ENCODE results near the gene PIM2.

PIM2 gene

GRCh38 chrX:48918643-48919340, at the start of gene PIM2:
Gene PIM2 (minus strand): TSS chrX:48919024. CDS start chrX:48918834, 190 bp downstream.
- Mint-ChIP-seq H3K9me3 (no peaks in the 10 kb centered on the region), H3K27ac (ENCODE audit: low read depth) (peak within 1 kb of the TSS; percentile 97), H3K4me1 (peaks cover 23% of the 10 kb centered on the region), H3K27me3 (no peaks in the 10 kb centered on the region), H3K4me3 (peak within 1 kb of the TSS; percentile 90), H3K36me3 (ENCODE audit: insufficient read depth) (peaks cover 67% of the 10 kb centered on the region)
- DNase-seq (ENCODE audit: low spot score in 2 of 2) (peak; percentile 71 to 91), ATAC-seq (replicated peaks; ENCODE audit: extremely low read depth, poor library complexity, severe bottlenecking) (peak; percentile 71)

DNA sequence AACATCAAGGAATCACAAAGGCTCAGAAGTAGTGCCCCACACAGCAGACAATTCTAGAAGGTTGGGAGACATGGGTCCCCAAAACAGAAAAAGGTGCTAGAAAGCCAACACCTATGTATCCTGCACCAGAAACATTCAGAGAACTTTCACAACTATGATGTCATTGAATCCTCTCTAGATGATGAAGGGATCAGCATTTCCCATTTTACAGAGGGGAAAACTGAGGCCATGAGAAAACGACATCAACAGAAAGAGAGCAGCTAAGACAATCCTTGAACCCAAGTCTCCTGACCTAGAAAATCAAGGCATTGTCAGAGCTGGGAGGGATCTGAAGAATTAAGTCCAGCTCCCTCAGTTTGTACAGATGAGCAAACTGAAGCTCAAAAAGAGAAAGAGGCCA, 49.6 kb upstream of the PIM2 start:
- no peak for DNase-seq (ENCODE audit: low spot score in 2 of 2)
- peaks cover 10% of the 10 kb centered on the region for H3K4me1 Mint-ChIP-seq
- no peak overlapping the region for H3K4me3 Mint-ChIP-seq
- no peaks in the 10 kb centered on the region for H3K9me3 Mint-ChIP-seq
- ATAC-seq (replicated peaks; ENCODE audit: extremely low read depth, poor library complexity, severe bottlenecking) = no peak
- H3K27ac Mint-ChIP-seq (ENCODE audit: low read depth) = no peak overlapping the region
- H3K36me3 Mint-ChIP-seq (ENCODE audit: insufficient read depth) = peaks cover 2% of the 10 kb centered on the region
- no peaks in the 10 kb centered on the region for H3K27me3 Mint-ChIP-seq

- DNase-seq (ENCODE audit: low spot score in 2 of 2) (no peak), ATAC-seq (replicated peaks; ENCODE audit: extremely low read depth, poor library complexity, severe bottlenecking) (no peak)
- H3K4me3 Mint-ChIP-seq = no peak overlapping the region
- no peak overlapping the region for H3K27ac Mint-ChIP-seq (ENCODE audit: low read depth)
- peaks cover 10% of the 10 kb centered on the region for H3K4me1 Mint-ChIP-seq
- no peaks in the 10 kb centered on the region for H3K27me3 Mint-ChIP-seq
- peaks cover 3% of the 10 kb centered on the region for H3K36me3 Mint-ChIP-seq (ENCODE audit: insufficient read depth)
- H3K9me3 Mint-ChIP-seq = no peaks in the 10 kb centered on the region
Measured at GRCh38 chrX:48966796-48967579, 48.2 kb upstream of the PIM2 start.

- Mint-ChIP-seq H3K36me3 (ENCODE audit: insufficient read depth) (peaks cover 3% of the 10 kb centered on the region), H3K27ac (ENCODE audit: low read depth) (no peak overlapping the region)
- no peak for DNase-seq (ENCODE audit: low spot score in 2 of 2)
Measured at GRCh38 chrX:48965959-48966358, 47.1 kb upstream of the PIM2 start.

DNA sequence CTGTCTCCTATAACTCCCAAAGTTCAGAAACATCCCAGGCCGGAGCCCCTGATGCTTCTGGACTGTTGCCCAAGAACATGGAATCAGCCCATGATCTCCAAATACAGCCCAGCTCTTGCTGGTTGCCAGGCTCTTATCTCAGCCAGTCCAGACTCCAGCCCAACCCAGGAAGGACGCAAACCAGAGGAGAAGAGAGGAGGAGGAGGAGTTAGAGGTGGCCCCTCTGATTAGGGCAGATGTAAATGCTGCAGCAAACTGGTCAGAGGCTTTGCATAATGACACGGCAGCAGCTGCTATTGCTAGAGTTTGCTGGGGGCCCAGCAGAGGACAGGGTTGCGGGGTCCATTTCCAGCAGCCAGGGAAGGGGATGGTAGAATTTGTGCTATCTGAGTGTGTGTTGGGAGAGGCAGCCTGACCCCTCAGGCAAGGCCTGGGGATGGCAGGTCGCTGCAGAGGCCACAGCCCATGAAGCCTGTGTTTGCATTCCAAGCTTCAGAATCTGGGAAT, 42.8 kb upstream of the PIM2 start:
- no peaks in the 10 kb centered on the region for H3K27me3 Mint-ChIP-seq
- DNase-seq (ENCODE audit: low spot score in 2 of 2) (no peak), ATAC-seq (replicated peaks; ENCODE audit: extremely low read depth, poor library complexity, severe bottlenecking) (no peak)
- H3K9me3 Mint-ChIP-seq = no peaks in the 10 kb centered on the region
- peaks cover 20% of the 10 kb centered on the region for H3K36me3 Mint-ChIP-seq (ENCODE audit: insufficient read depth)
- H3K27ac Mint-ChIP-seq (ENCODE audit: low read depth) = no peak overlapping the region
- peaks cover 9% of the 10 kb centered on the region for H3K4me1 Mint-ChIP-seq
- H3K4me3 Mint-ChIP-seq = no peak overlapping the region

More at GRCh38 chrX:48965959-48966358, 47.1 kb upstream of the PIM2 start:
- ATAC-seq (replicated peaks; ENCODE audit: extremely low read depth, poor library complexity, severe bottlenecking) = no peak
- H3K4me3 Mint-ChIP-seq = no peak overlapping the region
- peaks cover 3% of the 10 kb centered on the region for H3K4me1 Mint-ChIP-seq
- H3K27me3 Mint-ChIP-seq = no peaks in the 10 kb centered on the region
- no peaks in the 10 kb centered on the region for H3K9me3 Mint-ChIP-seq

GRCh38 chrX:48960291-48960690, 41.5 kb upstream of the PIM2 start:
- peaks cover 15% of the 10 kb centered on the region for H3K4me1 Mint-ChIP-seq
- H3K27ac Mint-ChIP-seq (ENCODE audit: low read depth) = peak overlapping the region; percentile 84
- DNase-seq (ENCODE audit: low spot score in 2 of 2) (no peak), ATAC-seq (replicated peaks; ENCODE audit: extremely low read depth, poor library complexity, severe bottlenecking) (no peak)
- peak overlapping the region; percentile 45 for H3K4me3 Mint-ChIP-seq
- H3K9me3 Mint-ChIP-seq = no peaks in the 10 kb centered on the region
- H3K27me3 Mint-ChIP-seq = no peaks in the 10 kb centered on the region
- peaks cover 27% of the 10 kb centered on the region for H3K36me3 Mint-ChIP-seq (ENCODE audit: insufficient read depth)

GRCh38 chrX:48958635-48959094, 39.8 kb upstream of the PIM2 start:
- Mint-ChIP-seq H3K27me3 (no peaks in the 10 kb centered on the region), H3K27ac (ENCODE audit: low read depth) (peak overlapping the region; percentile 100), H3K36me3 (ENCODE audit: insufficient read depth) (peaks cover 34% of the 10 kb centered on the region), H3K9me3 (no peaks in the 10 kb centered on the region), H3K4me1 (peaks cover 24% of the 10 kb centered on the region), H3K4me3 (peak overlapping the region; percentile 96)
- DNase-seq (ENCODE audit: low spot score in 2 of 2) (peak; percentile 14 to 20), ATAC-seq (replicated peaks; ENCODE audit: extremely low read depth, poor library complexity, severe bottlenecking) (no peak)

GRCh38 chrX:48957827-48958634, 39.2 kb upstream of the PIM2 start:
- ATAC-seq (replicated peaks; ENCODE audit: extremely low read depth, poor library complexity, severe bottlenecking) (peak; percentile 80), DNase-seq (ENCODE audit: low spot score in 2 of 2) (peak; percentile 82 to 93)
- Mint-ChIP-seq H3K4me1 (peaks cover 27% of the 10 kb centered on the region), H3K27me3 (no peaks in the 10 kb centered on the region), H3K27ac (ENCODE audit: low read depth) (peak overlapping the region; percentile 100), H3K9me3 (no peaks in the 10 kb centered on the region), H3K4me3 (peak overlapping the region; percentile 96), H3K36me3 (ENCODE audit: insufficient read depth) (peaks cover 34% of the 10 kb centered on the region)

- Mint-ChIP-seq H3K36me3 (ENCODE audit: insufficient read depth) (peaks cover 34% of the 10 kb centered on the region), H3K27me3 (no peaks in the 10 kb centered on the region), H3K27ac (ENCODE audit: low read depth) (peak within 1 kb of the TSS; percentile 100), H3K9me3 (no peaks in the 10 kb centered on the region), H3K4me1 (peaks cover 32% of the 10 kb centered on the region), H3K4me3 (peak within 1 kb of the TSS; percentile 96)
- ATAC-seq (replicated peaks; ENCODE audit: extremely low read depth, poor library complexity, severe bottlenecking) (peak; percentile 57), DNase-seq (ENCODE audit: low spot score in 2 of 2) (peak; percentile 50 to 72)
Measured at GRCh38 chrX:48957477-48957826, 38.6 kb upstream of the PIM2 start, which contains the start of gene OTUD5. Gene OTUD5 (minus strand): TSS chrX:48957607. CDS start chrX:48957570, 37 bp downstream.

GRCh38 chrX:48956728-48957414, 38.0 kb upstream of the PIM2 start:
- Mint-ChIP-seq H3K4me1 (peaks cover 38% of the 10 kb centered on the region), H3K27me3 (no peaks in the 10 kb centered on the region), H3K9me3 (no peaks in the 10 kb centered on the region), H3K36me3 (ENCODE audit: insufficient read depth) (peaks cover 32% of the 10 kb centered on the region), H3K4me3 (peak overlapping the region; percentile 96), H3K27ac (ENCODE audit: low read depth) (peak overlapping the region; percentile 100)
- DNase-seq (ENCODE audit: low spot score in 2 of 2) (peak; percentile 41 to 43), ATAC-seq (replicated peaks; ENCODE audit: extremely low read depth, poor library complexity, severe bottlenecking) (peak; percentile 19)

DNA sequence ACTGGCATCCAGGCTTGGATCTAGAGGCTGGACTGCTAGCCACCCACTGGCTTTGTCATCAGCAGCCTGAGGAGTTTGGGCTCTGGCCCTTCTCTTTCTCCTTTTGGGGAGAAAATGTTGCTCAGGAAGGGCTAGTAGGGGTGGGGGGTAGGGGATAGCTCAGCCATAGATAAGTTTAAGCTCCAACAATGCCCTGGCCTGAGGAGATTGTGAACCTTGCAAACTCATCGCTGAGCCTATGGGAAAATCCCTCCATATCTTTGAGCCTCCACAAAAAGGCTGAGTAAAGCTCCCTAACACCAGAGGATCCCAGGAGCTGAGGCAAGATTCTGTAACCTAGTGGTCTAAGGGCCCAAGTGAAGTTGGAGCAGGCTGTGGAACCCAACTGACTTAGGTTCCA, 29.8 kb upstream of the PIM2 start:
- peak overlapping the region; percentile 35 for H3K27ac Mint-ChIP-seq (ENCODE audit: low read depth)
- DNase-seq (ENCODE audit: low spot score in 2 of 2) (no peak), ATAC-seq (replicated peaks; ENCODE audit: extremely low read depth, poor library complexity, severe bottlenecking) (no peak)
- H3K36me3 Mint-ChIP-seq (ENCODE audit: insufficient read depth) = peaks cover 3% of the 10 kb centered on the region
- no peaks in the 10 kb centered on the region for H3K27me3 Mint-ChIP-seq
- no peak overlapping the region for H3K4me3 Mint-ChIP-seq
- peaks cover 33% of the 10 kb centered on the region for H3K4me1 Mint-ChIP-seq
- H3K9me3 Mint-ChIP-seq = no peaks in the 10 kb centered on the region

Data from central memory CD8-positive, alpha-beta T cell (primary cell).